Stimulated activated CD8-positive, alpha-beta memory T cell treated with anti-CD3 and anti-CD28 coated beads, Interleukin-4, amount 100 ng/mL, for 24 hours (primary cell): ENCODE measurements around the gene SPATA20.
A peak's percentile ranks its signal among the peaks of the same experiment; 100 is the strongest.

Source experiments
- DNase-seq: peaks from one replicate; pipeline ENCODE4 v3.0.0-alpha.2; 2020; ENCODE audit warnings: low read depth

SPATA20 gene

GRCh38 chr17:50547035-50547735, at the start of gene SPATA20:
SPATA20 (plus strand) TSS chr17:50547174; CDS start chr17:50547209, 35 bp downstream.
- peak; percentile 75 for DNase-seq

GRCh38 chr17:50498021-50498874, 48.7 kb upstream of the SPATA20 start:
- DNase-seq = no peak

GRCh38 chr17:50499270-50499669, 47.7 kb upstream of the SPATA20 start:
- DNase-seq = no peak

- DNase-seq = no peak
Observed at GRCh38 chr17:50499721-50500120, 47.3 kb upstream of the SPATA20 start.

- DNase-seq = no peak
Observed at GRCh38 chr17:50501054-50501453, 45.9 kb upstream of the SPATA20 start.

GRCh38 chr17:50502301-50502990, 44.5 kb upstream of the SPATA20 start:
- no peak for DNase-seq

GRCh38 chr17:50505591-50506130, 41.3 kb upstream of the SPATA20 start:
- DNase-seq = no peak

GRCh38 chr17:50506298-50506697, 40.7 kb upstream of the SPATA20 start:
- DNase-seq = no peak

- DNase-seq = peak; percentile 61
Observed at GRCh38 chr17:50507871-50508572, 39.0 kb upstream of the SPATA20 start, which contains the start of gene MYCBPAP. MYCBPAP (plus strand) TSS chr17:50508439; CDS start chr17:50508675, 236 bp downstream.

GRCh38 chr17:50508573-50509460, 38.2 kb upstream of the SPATA20 start:
- DNase-seq = no peak

GRCh38 chr17:50511058-50511457, 35.9 kb upstream of the SPATA20 start:
- no peak for DNase-seq

GRCh38 chr17:50513495-50513894, 33.5 kb upstream of the SPATA20 start:
- no peak for DNase-seq

GRCh38 chr17:50514388-50514787, 32.6 kb upstream of the SPATA20 start:
- DNase-seq = no peak

GRCh38 chr17:50514936-50515702, 31.9 kb upstream of the SPATA20 start:
- no peak for DNase-seq

- no peak for DNase-seq
Observed at GRCh38 chr17:50517011-50517410, 30.0 kb upstream of the SPATA20 start.

- DNase-seq = no peak
Observed at GRCh38 chr17:50517504-50518383, 29.2 kb upstream of the SPATA20 start.

GRCh38 chr17:50518384-50519023, 28.5 kb upstream of the SPATA20 start:
- no peak for DNase-seq

GRCh38 chr17:50519141-50519834, 27.7 kb upstream of the SPATA20 start:
- no peak for DNase-seq
